ENCODE measurements around the gene CTNNA1. TPM values are rescaled to one million over a fixed set of nuclear protein-coding genes. Genes with fewer than 3 reads are reported as not detected.

Gene CTNNA1
- polyA plus RNA-seq, 1 of the 3 experiments (the other 2 are of a cell fraction), result 130 TPM

DNA sequence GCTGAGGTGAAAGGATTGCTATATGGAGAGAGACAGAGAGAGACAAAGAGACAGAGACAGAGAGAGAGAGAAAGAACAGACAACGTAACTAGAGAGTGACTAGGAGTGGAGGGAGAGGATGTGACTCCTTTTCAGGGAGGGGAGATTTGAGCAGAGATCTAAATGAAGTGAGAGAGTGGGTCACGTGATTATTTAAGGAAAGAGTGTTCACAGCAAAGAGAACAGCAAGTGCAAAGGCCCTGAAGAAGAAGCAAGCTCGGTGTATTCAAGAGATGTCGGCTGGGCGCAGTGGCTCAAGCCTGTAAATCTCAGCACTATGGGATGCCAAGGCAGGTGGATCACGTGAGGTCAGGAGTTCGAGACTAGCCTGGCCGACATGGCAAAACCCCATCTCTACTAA, 40.9 kb upstream of the CTNNA1 start (continued):
- TF ChIP-seq, protein P1, sequence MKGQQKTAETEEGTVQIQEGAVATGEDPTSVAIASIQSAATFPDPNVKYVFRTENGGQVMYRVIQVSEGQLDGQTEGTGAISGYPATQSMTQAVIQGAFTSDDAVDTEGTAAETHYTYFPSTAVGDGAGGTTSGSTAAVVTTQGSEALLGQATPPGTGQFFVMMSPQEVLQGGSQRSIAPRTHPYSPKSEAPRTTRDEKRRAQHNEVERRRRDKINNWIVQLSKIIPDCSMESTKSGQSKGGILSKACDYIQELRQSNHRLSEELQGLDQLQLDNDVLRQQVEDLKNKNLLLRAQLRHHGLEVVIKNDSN (IDR thresholded peaks at IDR 0.05; ENCODE audit: borderline replicate concordance, low read depth), result no peak
- TF ChIP-seq POLR2AphosphoS5 (IDR thresholded peaks at IDR 0.05; ENCODE audit: low read depth, low read length), result no peak
- TF ChIP-seq, protein P2, sequence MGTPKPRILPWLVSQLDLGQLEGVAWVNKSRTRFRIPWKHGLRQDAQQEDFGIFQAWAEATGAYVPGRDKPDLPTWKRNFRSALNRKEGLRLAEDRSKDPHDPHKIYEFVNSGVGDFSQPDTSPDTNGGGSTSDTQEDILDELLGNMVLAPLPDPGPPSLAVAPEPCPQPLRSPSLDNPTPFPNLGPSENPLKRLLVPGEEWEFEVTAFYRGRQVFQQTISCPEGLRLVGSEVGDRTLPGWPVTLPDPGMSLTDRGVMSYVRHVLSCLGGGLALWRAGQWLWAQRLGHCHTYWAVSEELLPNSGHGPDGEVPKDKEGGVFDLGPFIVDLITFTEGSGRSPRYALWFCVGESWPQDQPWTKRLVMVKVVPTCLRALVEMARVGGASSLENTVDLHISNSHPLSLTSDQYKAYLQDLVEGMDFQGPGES (IDR thresholded peaks at IDR 0.05; ENCODE audit: low read depth, low read length), result no peak
- no peak for TF ChIP-seq JUND (IDR thresholded peaks at IDR 0.05)
- TF ChIP-seq, protein P3, sequence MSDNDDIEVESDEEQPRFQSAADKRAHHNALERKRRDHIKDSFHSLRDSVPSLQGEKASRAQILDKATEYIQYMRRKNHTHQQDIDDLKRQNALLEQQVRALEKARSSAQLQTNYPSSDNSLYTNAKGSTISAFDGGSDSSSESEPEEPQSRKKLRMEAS (IDR thresholded peaks at IDR 0.05; ENCODE audit: low read depth), result no peak
- no peak for TF ChIP-seq NRF1 (IDR thresholded peaks at IDR 0.05; ENCODE audit: low read depth, low read length)

DNA sequence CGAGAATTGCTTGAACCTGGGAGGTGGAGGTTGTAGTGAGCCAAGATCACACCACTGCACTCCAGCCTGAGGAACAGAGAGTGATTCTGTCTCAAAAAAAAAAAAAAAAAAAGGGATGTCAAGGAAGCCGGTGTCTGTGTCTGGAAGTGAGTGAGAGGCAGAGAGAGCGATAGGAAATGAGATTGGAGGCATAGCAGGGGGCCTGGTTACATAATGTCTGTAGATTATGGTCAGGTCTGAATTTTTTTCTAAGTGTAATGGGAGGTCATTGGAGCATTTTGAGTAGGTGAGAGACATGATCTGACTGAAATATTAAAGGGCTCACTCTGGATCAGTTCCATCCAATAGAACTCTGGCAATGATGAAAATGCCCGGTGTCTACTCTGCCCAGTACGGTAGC, 40.4 kb upstream of the CTNNA1 start:
- no peak overlapping the region for H3K9ac ChIP-seq
- no peaks in the 10 kb centered on the region for H3K36me3 ChIP-seq (replicated peaks in 1 of 2; ENCODE audit: control insufficient read depth in 1 of 2, insufficient read depth in 2 of 2, low read length in 1 of 2)
- no peak overlapping the region for H3K4me3 ChIP-seq (ENCODE audit: low read depth in 2 of 2, low read length in 1 of 2)
- no peak for DNase-seq
- H3K27me3 ChIP-seq (ENCODE audit: insufficient read depth), result no peaks in the 10 kb centered on the region
- TF ChIP-seq GABPA (IDR thresholded peaks at IDR 0.05; ENCODE audit: low read depth) (no peak), TAF1 (IDR thresholded peaks at IDR 0.05; ENCODE audit: borderline replicate concordance, low read depth, low read length) (no peak), RCOR1 (IDR thresholded peaks at IDR 0.05; ENCODE audit: low read length) (no peak), ELF1 (IDR thresholded peaks at IDR 0.05) (no peak), RAD21 (IDR thresholded peaks at IDR 0.05; ENCODE audit: low read length) (no peak), MEF2A (IDR thresholded peaks at IDR 0.05; ENCODE audit: borderline replicate concordance, low read depth) (no peak), MXI1 (IDR thresholded peaks at IDR 0.05; ENCODE audit: low read depth, low read length) (no peak), CHD2 (IDR thresholded peaks at IDR 0.05; ENCODE audit: low read length, partially characterized antibody) (no peak), POLR2AphosphoS5 (IDR thresholded peaks at IDR 0.05; ENCODE audit: low read depth, low read length) (no peak), EZH2phosphoT487 (IDR thresholded peaks at IDR 0.05; ENCODE audit: borderline replicate concordance, low read depth) (no peak), TCF12 (IDR thresholded peaks at IDR 0.05) (no peak), JUND (IDR thresholded peaks at IDR 0.05) (no peak), GATA2 (CRISPR knock-in tag; IDR thresholded peaks at IDR 0.05) (no peak), YY1 (IDR thresholded peaks at IDR 0.05; ENCODE audit: low read depth) (no peak), FOSL2 (IDR thresholded peaks at IDR 0.05; ENCODE audit: borderline replicate concordance, low read depth) (no peak), SMC3 (IDR thresholded peaks at IDR 0.05; ENCODE audit: low read depth, low read length) (no peak), RFX5 (IDR thresholded peaks at IDR 0.05; ENCODE audit: low read length) (no peak)
- TF ChIP-seq, protein P4, sequence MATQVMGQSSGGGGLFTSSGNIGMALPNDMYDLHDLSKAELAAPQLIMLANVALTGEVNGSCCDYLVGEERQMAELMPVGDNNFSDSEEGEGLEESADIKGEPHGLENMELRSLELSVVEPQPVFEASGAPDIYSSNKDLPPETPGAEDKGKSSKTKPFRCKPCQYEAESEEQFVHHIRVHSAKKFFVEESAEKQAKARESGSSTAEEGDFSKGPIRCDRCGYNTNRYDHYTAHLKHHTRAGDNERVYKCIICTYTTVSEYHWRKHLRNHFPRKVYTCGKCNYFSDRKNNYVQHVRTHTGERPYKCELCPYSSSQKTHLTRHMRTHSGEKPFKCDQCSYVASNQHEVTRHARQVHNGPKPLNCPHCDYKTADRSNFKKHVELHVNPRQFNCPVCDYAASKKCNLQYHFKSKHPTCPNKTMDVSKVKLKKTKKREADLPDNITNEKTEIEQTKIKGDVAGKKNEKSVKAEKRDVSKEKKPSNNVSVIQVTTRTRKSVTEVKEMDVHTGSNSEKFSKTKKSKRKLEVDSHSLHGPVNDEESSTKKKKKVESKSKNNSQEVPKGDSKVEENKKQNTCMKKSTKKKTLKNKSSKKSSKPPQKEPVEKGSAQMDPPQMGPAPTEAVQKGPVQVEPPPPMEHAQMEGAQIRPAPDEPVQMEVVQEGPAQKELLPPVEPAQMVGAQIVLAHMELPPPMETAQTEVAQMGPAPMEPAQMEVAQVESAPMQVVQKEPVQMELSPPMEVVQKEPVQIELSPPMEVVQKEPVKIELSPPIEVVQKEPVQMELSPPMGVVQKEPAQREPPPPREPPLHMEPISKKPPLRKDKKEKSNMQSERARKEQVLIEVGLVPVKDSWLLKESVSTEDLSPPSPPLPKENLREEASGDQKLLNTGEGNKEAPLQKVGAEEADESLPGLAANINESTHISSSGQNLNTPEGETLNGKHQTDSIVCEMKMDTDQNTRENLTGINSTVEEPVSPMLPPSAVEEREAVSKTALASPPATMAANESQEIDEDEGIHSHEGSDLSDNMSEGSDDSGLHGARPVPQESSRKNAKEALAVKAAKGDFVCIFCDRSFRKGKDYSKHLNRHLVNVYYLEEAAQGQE (IDR thresholded peaks at IDR 0.05; ENCODE audit: low read depth, low read length), result no peak
- TF ChIP-seq, protein P5, sequence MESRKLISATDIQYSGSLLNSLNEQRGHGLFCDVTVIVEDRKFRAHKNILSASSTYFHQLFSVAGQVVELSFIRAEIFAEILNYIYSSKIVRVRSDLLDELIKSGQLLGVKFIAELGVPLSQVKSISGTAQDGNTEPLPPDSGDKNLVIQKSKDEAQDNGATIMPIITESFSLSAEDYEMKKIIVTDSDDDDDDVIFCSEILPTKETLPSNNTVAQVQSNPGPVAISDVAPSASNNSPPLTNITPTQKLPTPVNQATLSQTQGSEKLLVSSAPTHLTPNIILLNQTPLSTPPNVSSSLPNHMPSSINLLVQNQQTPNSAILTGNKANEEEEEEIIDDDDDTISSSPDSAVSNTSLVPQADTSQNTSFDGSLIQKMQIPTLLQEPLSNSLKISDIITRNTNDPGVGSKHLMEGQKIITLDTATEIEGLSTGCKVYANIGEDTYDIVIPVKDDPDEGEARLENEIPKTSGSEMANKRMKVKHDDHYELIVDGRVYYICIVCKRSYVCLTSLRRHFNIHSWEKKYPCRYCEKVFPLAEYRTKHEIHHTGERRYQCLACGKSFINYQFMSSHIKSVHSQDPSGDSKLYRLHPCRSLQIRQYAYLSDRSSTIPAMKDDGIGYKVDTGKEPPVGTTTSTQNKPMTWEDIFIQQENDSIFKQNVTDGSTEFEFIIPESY (IDR thresholded peaks at IDR 0.05; ENCODE audit: borderline replicate concordance, low read depth), result no peak
- TF ChIP-seq, protein P1 (IDR thresholded peaks at IDR 0.05; ENCODE audit: borderline replicate concordance, low read depth), result no peak
- no peaks in the 10 kb centered on the region for H4K20me1 ChIP-seq (ENCODE audit: insufficient read depth)
- no peaks in the 10 kb centered on the region for H3K9me3 ChIP-seq
- H2AFZ ChIP-seq (ENCODE audit: low read depth), result no peak overlapping the region
- POLR2A ChIA-PET, result no interaction called here
- H3K4me1 ChIP-seq (ENCODE audit: control insufficient read depth in 1 of 2, insufficient read depth in 2 of 2, low read depth in 1 of 2, low read length in 1 of 2), result peaks cover 0 to 2% of the 10 kb centered on the region in 2 experiments; a peak in 1 of 4 replicates
- H3F3A ChIP-seq (replicated peaks; ENCODE audit: insufficient read depth), result peaks cover 4% of the 10 kb centered on the region
- CTCF ChIA-PET, result interaction anchor here (0.8 kb wide), 1 partner anchor 112 kb away, joined by 4 read pairs; no protein-coding TSS in a partner anchor
- H3K79me2 ChIP-seq (ENCODE audit: insufficient read depth), result no peaks in the 10 kb centered on the region
- H3K9me2 ChIP-seq, result no peaks in the 10 kb centered on the region
- H3K27ac ChIP-seq (ENCODE audit: low read depth in 2 of 2, low read length in 1 of 2), result no peak overlapping the region
- WGBS (ENCODE audit: low lambda C conversion rate), result 84% methylated on average over 5 of the region's 5 CpGs
- H3K4me2 ChIP-seq, result no peak overlapping the region

Data from SK-N-SH (cell line).